SU-DHL-6 (cell line): ENCODE measurements around the gene MLH3.
A peak's percentile ranks its signal among the peaks of the same experiment; 100 is the strongest.
"Not testable (repeated sequence)": the region's sequence is repeated elsewhere in the genome, so short reads cannot be mapped to it uniquely, and the experiment has no call there.

Experiments used
- H2AFZ ChIP-seq: fragments of 200-600 bp; sonication (generic); 2 replicates; pipeline ENCODE4 v1.6.1; 2014; ENCODE audit warnings: low read depth, mild to moderate bottlenecking, moderate library complexity, mixed read lengths, antibody characterized with exemption, low read length; ENCODE audit not compliant: severe bottlenecking
- H3F3A ChIP-seq: fragments of 200-600 bp; shearing (Covaris generic); 2 replicates; pipeline ENCODE4 v1.6.0; 2016; ENCODE audit warnings: antibody characterized with exemption, mild to moderate bottlenecking; ENCODE audit not compliant: insufficient read depth
- H3K27ac ChIP-seq: fragments of 200-600 bp; sonication (generic); 2 replicates; pipeline ENCODE4 v1.5.1; 2016; ENCODE audit warnings: low read depth, mild to moderate bottlenecking, low read length, moderate library complexity, mixed read lengths
- H3K27me3 ChIP-seq: fragments of 200-600 bp; sonication (generic), shearing (Covaris generic); 2 replicates; pipeline ENCODE4 v1.6.0; 2014; ENCODE audit warnings: mild to moderate bottlenecking, low read length
- H3K36me3 ChIP-seq: fragments of 200-600 bp; sonication (generic); 2 replicates; pipeline ENCODE4 v1.6.1; 2014; ENCODE audit warnings: mild to moderate bottlenecking, low read length, mixed read lengths
- H3K4me2 ChIP-seq: fragments of 300-600, 200-600 bp; shearing (Covaris generic), sonication (generic); 2 replicates; pipeline ENCODE4 v1.6.0; 2014; ENCODE audit warnings: low read length, low read depth, mild to moderate bottlenecking; ENCODE audit not compliant: poor library complexity, severe bottlenecking
- H3K4me3 ChIP-seq: fragments of 200-600 bp; sonication (generic); 2 replicates; pipeline ENCODE4 v1.5.1; 2014; ENCODE audit warnings: antibody characterized with exemption, low read length, mild to moderate bottlenecking, mixed read lengths; ENCODE audit not compliant: insufficient read depth, poor library complexity, severe bottlenecking
- H3K79me2 ChIP-seq: fragments of 200-600 bp; sonication (generic); 2 replicates; pipeline ENCODE4 v1.6.1; 2014; ENCODE audit warnings: mild to moderate bottlenecking, low read length, moderate library complexity; ENCODE audit not compliant: insufficient read depth
- H3K9ac ChIP-seq: fragments of 200-600 bp; sonication (generic); 2 replicates; pipeline ENCODE4 v1.7.0; 2014; ENCODE audit warnings: mild to moderate bottlenecking, low read length
- H3K9me2 ChIP-seq: fragments of 200-600 bp; sonication (generic); replicated peaks from 2 replicates; pipeline ENCODE4 v1.6.1; 2014; ENCODE audit warnings: low read length; ENCODE audit not compliant: insufficient read depth
- H3K9me3 ChIP-seq: fragments of 200-600 bp; sonication (generic); 2 replicates; pipeline ENCODE4 v1.6.1; 2014; ENCODE audit warnings: low read length, mixed read lengths; ENCODE audit not compliant: insufficient read depth
- H4K20me1 ChIP-seq: fragments of 200-600 bp; sonication (generic); 2 replicates; pipeline ENCODE4 v1.6.1; 2014; ENCODE audit warnings: low read depth, mild to moderate bottlenecking, antibody characterized with exemption, low read length, moderate library complexity, mixed read lengths
- CTCF ChIP-seq: fragments of 200-600 bp; sonication (generic); IDR thresholded peaks from one replicate; pipeline ENCODE4 v1.5.1; 2017; ENCODE audit warnings: antibody characterized with exemption, mild to moderate bottlenecking, low read length, moderate library complexity; ENCODE audit not compliant: insufficient read depth, poor library complexity, severe bottlenecking
- EZH2phosphoT487 ChIP-seq: fragments of 200-600 bp; sonication (generic), shearing (Covaris generic); conservative IDR thresholded peaks from 2 replicates; pipeline ENCODE4 v1.6.1; 2018; ENCODE audit warnings: mild to moderate bottlenecking, antibody characterized with exemption, low read length, moderate library complexity, mixed read lengths

Gene MLH3

GRCh38 chr14:75002392-75003249 lies 48.6 kb downstream of the MLH3 start, which contains the start of gene EIF2B2:
EIF2B2 (plus strand) TSS chr14:75002921; CDS start chr14:75002991, 70 bp downstream.
- no peaks in the 10 kb centered on the region for H3K9me2 ChIP-seq
- peak within 1 kb of the TSS; percentile 82 for H3K4me3 ChIP-seq
- TF ChIP-seq EZH2phosphoT487 (no peak), CTCF (no peak)
- 0 out of 2 replicates have a peak within 1 kb of the TSS, but pooled peaks have one; percentile 2 for H3K27ac ChIP-seq
- peaks cover 16% of the 10 kb centered on the region for H3K79me2 ChIP-seq
- no peaks in the 10 kb centered on the region for H3K9me3 ChIP-seq
- no peaks in the 10 kb centered on the region for H3F3A ChIP-seq
- no peaks in the 10 kb centered on the region for H3K27me3 ChIP-seq
- H3K36me3 ChIP-seq: peaks cover 8% of the 10 kb centered on the region; the same call in 1 of the 2 replicates
- H4K20me1 ChIP-seq: no peaks in the 10 kb centered on the region
- H3K9ac ChIP-seq: peak within 1 kb of the TSS; percentile 87
- peak within 1 kb of the TSS; percentile 91 for H3K4me2 ChIP-seq
- peak within 1 kb of the TSS; percentile 82 for H2AFZ ChIP-seq

GRCh38 chr14:75001899-75002298 lies 49.4 kb downstream of the MLH3 start:
- Histone ChIP-seq H3K4me3 (peak overlapping the region; percentile 54), H3K27me3 (no peaks in the 10 kb centered on the region), H2AFZ (peak overlapping the region; percentile 82), H3K9ac (peak overlapping the region; percentile 87), H3F3A (no peaks in the 10 kb centered on the region), H3K79me2 (peaks cover 16% of the 10 kb centered on the region), H4K20me1 (no peaks in the 10 kb centered on the region), H3K9me3 (no peaks in the 10 kb centered on the region), H3K36me3 (peaks cover 2% of the 10 kb centered on the region; the same call in 1 of the 2 replicates), H3K4me2 (peak overlapping the region; percentile 63), H3K27ac (no peak overlapping the region), H3K9me2 (no peaks in the 10 kb centered on the region)
- TF ChIP-seq CTCF (no peak), EZH2phosphoT487 (no peak)

- TF ChIP-seq CTCF (no peak), EZH2phosphoT487 (no peak)
- H3K27me3 ChIP-seq: no peaks in the 10 kb centered on the region
- peak overlapping the region; percentile 27 for H2AFZ ChIP-seq
- no peaks in the 10 kb centered on the region for H3F3A ChIP-seq
- H4K20me1 ChIP-seq: no peaks in the 10 kb centered on the region
- no peak overlapping the region for H3K27ac ChIP-seq
- no peak overlapping the region for H3K9ac ChIP-seq
- 0 out of 2 replicates have a peak, but pooled peaks cover 2% of the 10 kb centered on the region for H3K36me3 ChIP-seq
- no peak overlapping the region for H3K4me3 ChIP-seq
- peaks cover 16% of the 10 kb centered on the region for H3K79me2 ChIP-seq
- H3K9me2 ChIP-seq: no peaks in the 10 kb centered on the region
- no peak overlapping the region for H3K4me2 ChIP-seq
- H3K9me3 ChIP-seq: no peaks in the 10 kb centered on the region
Measured at GRCh38 chr14:75001261-75001660, 50.0 kb downstream of the MLH3 start.

- not testable (repeated sequence) for H4K20me1 ChIP-seq, H3K9me3 ChIP-seq, H3K36me3 ChIP-seq, H2AFZ ChIP-seq, H3F3A ChIP-seq, H3K9ac ChIP-seq, H3K27ac ChIP-seq, H3K9me2 ChIP-seq, H3K4me3 ChIP-seq, H3K4me2 ChIP-seq, H3K79me2 ChIP-seq, H3K27me3 ChIP-seq
Measured at GRCh38 chr14:74995781-74996180, 55.5 kb downstream of the MLH3 start.

GRCh38 chr14:74994182-74994581 lies 57.1 kb downstream of the MLH3 start:
- not testable (repeated sequence) for H3K27me3 ChIP-seq

More at GRCh38 chr14:74994182-74994581, 57.1 kb downstream of the MLH3 start:
- H3K27ac ChIP-seq, H3F3A ChIP-seq, H3K4me3 ChIP-seq, H3K9me3 ChIP-seq, H4K20me1 ChIP-seq, H2AFZ ChIP-seq, H3K4me2 ChIP-seq, H3K36me3 ChIP-seq, H3K9me2 ChIP-seq, H3K9ac ChIP-seq, H3K79me2 ChIP-seq: not testable (repeated sequence)
